K562 treated with DMSO at 1 percent for 4 hours (cell line): Measurements from ENCODE around the gene NOP56. TPM values are rescaled to one million over a fixed set of nuclear protein-coding genes. Genes with fewer than 3 reads are reported as not detected.

ENCODE experiments used
- total RNA-seq: library from RNA; unstranded; fragments of 300-600 nt; gene quantifications from 2 replicates; pipeline ENCODE4 v1.2.3, GENCODE V29; 2022; ENCODE audit not compliant: insufficient read depth

Gene NOP56, protein sequence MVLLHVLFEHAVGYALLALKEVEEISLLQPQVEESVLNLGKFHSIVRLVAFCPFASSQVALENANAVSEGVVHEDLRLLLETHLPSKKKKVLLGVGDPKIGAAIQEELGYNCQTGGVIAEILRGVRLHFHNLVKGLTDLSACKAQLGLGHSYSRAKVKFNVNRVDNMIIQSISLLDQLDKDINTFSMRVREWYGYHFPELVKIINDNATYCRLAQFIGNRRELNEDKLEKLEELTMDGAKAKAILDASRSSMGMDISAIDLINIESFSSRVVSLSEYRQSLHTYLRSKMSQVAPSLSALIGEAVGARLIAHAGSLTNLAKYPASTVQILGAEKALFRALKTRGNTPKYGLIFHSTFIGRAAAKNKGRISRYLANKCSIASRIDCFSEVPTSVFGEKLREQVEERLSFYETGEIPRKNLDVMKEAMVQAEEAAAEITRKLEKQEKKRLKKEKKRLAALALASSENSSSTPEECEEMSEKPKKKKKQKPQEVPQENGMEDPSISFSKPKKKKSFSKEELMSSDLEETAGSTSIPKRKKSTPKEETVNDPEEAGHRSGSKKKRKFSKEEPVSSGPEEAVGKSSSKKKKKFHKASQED
- 101 and 107 TPM in 2 replicates for total RNA-seq

DNA sequence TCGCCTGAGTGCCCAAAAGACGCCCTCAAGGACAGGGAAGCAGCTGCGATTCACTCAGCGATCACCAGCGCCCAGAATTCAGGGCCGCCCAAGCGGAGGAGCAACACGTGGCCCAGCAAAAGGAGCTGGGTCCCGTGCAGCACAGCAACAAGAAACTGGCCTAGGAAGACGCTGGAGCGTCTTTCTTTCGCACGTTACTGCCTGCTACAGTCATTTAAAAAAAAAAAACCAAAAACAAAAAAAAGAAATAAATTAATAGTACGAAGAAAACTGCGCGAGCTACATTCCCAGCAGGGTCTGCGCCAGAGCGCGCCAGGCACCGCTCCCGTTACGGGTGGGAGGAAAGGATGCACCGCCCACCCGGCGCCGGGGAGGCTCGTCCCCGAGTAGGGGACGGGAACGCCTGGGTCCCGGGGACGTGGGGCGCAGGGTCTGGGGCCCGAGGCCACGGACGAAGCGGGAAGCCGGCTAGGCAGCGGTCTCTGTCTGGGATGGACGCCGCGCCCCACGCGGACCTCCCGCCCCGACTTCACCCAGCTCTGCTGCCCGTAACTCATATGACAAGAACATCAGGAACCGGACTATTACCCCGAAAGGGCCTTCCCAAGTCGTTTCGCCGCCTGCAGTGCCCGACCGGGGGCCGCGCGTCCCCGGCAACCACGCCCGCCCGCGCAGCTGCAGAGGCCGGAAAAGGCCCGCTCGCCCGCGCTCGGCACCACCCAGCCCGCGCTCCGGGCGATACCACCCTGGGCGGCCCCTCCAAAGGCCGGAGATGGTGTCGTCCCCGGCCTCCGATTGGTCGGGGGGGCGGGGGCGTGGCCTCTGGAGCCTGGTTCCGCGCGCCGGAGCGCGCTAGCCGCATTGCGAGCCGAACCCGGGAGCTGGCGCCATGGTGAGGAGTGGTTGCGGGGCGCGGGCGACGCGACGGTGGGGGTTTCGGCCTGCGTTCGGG is at the start of gene NOP56:
Gene NOP56 (plus strand): TSS at position 861 of the 952 bp plus-strand sequence. CDS start 29 bp downstream, at position 890.

DNA sequence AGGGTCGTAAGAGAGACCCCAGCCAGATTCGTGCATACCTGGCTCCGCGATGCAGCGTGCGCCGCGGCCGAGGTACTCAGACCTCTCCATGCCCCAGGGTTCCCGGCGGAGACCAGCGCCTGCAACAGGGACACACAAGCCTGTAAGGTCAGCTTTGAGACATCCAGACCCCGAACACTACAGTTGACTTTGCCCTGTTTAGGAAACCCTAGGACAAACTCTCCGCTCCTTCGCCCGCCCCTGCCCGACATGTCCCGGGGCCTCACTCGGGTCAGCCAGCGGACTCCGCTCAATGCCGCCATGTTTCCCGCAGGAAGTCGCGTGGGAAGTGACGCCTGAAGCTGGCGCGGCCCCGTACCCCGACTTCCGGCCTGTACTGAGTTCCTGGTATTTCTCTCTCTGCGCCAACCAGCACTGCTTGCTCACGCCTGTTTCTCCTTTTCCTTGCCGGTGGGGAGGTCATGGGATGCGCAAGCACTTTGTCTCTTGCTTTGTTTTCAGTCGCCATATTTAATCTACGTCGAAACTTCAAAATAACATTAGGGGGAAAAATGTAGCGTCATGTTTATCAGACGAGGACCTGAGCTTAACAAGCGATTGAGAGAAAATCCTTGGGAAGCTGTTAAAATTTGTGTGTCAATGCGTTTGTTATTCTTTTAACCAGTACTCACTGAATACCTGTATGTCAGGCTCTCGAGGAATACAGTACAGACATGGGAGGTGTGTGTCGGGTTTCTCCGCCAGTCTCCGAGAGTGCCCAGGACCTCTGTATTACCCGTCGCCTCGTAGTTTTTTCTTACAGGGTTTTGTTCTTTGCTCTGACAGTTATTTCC is 11.7 kb downstream of the NOP56 start, which contains the start of gene IDH3B:
Gene IDH3B (minus strand): TSS at position 330 of the 833 bp plus-strand sequence. CDS start 28 bp downstream, at position 302.

GRCh38 chr20:2692036-2692885 is 39.8 kb downstream of the NOP56 start, which contains the start of gene EBF4:
TSS of gene EBF4 (plus strand) at chr20:2692780. CDS start at chr20:2693646, 866 bp downstream.

Other genes starting within 250 kb of the NOP56 start
- 444 and 449 TPM in 2 replicates for gene SNRPB, start 181.8 kb upstream of the NOP56 start, total RNA-seq
- 1.5 and 1.6 TPM in 2 replicates for gene ZNF343, start 143.7 kb upstream of the NOP56 start, total RNA-seq
- not detected in 2 replicates for gene TMC2, start 116.1 kb upstream of the NOP56 start, total RNA-seq
- 85.6 and 86.4 TPM in 2 replicates for gene IDH3B, start 11.6 kb downstream of the NOP56 start, total RNA-seq
- 2.1 TPM in 1 of 2 replicates, not detected in the other for gene EBF4, start 40.1 kb downstream of the NOP56 start, total RNA-seq
- 0.67 and 1.1 TPM in 2 replicates for gene CPXM1, start 148.0 kb downstream of the NOP56 start, total RNA-seq
- not detected in 2 replicates for gene C20orf141, start 162.4 kb downstream of the NOP56 start, total RNA-seq
- not detected in 2 replicates for gene TMEM239, start 163.7 kb downstream of the NOP56 start, total RNA-seq
- gene PCED1A, start 188.0 kb downstream of the NOP56 start, total RNA-seq = 13.7 and 18.5 TPM in 2 replicates
- 17.3 and 30.6 TPM in 2 replicates for gene VPS16, start 188.1 kb downstream of the NOP56 start, total RNA-seq
- gene PTPRA, start 220.8 kb downstream of the NOP56 start, total RNA-seq = 19.1 and 24.7 TPM in 2 replicates